ENCODE data around the gene UGT1A8. TPM values are rescaled to one million over a fixed set of nuclear protein-coding genes. Genes with fewer than 3 reads are reported as not detected.
"Not testable (repeated sequence)": the region's sequence is repeated elsewhere in the genome, so short reads cannot be mapped to it uniquely, and the experiment has no call there.

The UGT1A8 gene
- total RNA-seq, 1 experiment from 2014 or later, result not detected

- in situ Hi-C loops (cut with HindIII; ENCODE audit: low sequenced_read_pairs), result not testable (repeated sequence)
Observed at GRCh38 chr2:233636306-233636705, 18.9 kb downstream of the UGT1A8 start, which contains the start of gene UGT1A10. TSS of gene UGT1A10 (plus strand) at chr2:233636448. CDS start at chr2:233636523, 75 bp downstream.

DNA sequence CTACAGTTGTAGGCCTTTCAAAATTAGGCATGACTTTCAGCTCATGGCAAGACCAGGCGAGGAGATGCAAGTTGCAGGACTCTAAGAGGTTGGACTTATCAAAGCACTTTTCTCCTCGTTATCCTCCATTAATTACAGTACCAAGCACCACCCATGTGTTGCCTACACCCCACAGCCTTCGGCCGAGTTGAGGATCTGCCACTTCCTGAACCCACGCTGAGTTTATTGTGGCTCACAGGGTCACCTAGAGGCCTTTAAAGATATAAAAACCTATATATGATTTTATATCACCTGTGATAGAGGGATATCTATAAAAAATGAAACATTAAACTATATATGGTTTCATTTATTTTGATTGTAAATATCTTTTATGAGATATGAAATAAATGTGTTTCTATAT is 21.4 kb downstream of the UGT1A8 start:
- no peak for DNase-seq (ENCODE audit: low spot score)
- in situ Hi-C loops (cut with HindIII; ENCODE audit: low sequenced_read_pairs), result no loop called here

More at GRCh38 chr2:233636306-233636705, 18.9 kb downstream of the UGT1A8 start, which contains the start of gene UGT1A10:
- not testable (repeated sequence) for DNase-seq (ENCODE audit: low spot score)

- no peak for DNase-seq (ENCODE audit: low spot score)
- in situ Hi-C loops (cut with HindIII; ENCODE audit: low sequenced_read_pairs), result no loop called here
Observed at GRCh38 chr2:233639860-233640259, 22.4 kb downstream of the UGT1A8 start.

GRCh38 chr2:233643128-233643527 is 25.7 kb downstream of the UGT1A8 start:
- in situ Hi-C loops (cut with HindIII; ENCODE audit: low sequenced_read_pairs), result no loop called here
- DNase-seq (ENCODE audit: low spot score), result no peak

GRCh38 chr2:233646033-233646432 is 28.6 kb downstream of the UGT1A8 start:
- in situ Hi-C loops (cut with HindIII; ENCODE audit: low sequenced_read_pairs); DNase-seq (ENCODE audit: low spot score): not testable (repeated sequence)

- in situ Hi-C loops (cut with HindIII; ENCODE audit: low sequenced_read_pairs), result no loop called here
- DNase-seq (ENCODE audit: low spot score), result no peak
Observed at GRCh38 chr2:233650981-233651380, 33.5 kb downstream of the UGT1A8 start.

DNA sequence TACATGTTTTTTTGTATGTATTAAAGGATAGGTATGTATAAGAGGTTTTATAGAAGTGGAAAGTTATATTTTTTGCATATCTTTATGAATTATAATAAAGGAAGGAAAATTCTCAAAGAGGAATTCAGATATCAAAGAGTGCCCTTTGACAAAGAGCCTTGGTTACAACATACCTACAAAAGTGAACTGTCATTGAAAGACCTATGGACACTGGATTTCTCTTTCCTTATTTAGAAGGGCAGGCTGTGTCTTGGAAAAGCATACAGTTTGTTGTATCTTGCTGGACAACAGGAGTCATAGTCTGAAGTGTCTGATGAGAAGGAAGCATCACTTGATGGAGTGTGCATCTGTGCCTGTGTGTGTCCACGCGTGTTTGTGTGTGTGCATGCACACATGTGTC is 34.0 kb downstream of the UGT1A8 start:
- no peak for DNase-seq (ENCODE audit: low spot score)
- in situ Hi-C loops (cut with HindIII; ENCODE audit: low sequenced_read_pairs), result no loop called here

DNA sequence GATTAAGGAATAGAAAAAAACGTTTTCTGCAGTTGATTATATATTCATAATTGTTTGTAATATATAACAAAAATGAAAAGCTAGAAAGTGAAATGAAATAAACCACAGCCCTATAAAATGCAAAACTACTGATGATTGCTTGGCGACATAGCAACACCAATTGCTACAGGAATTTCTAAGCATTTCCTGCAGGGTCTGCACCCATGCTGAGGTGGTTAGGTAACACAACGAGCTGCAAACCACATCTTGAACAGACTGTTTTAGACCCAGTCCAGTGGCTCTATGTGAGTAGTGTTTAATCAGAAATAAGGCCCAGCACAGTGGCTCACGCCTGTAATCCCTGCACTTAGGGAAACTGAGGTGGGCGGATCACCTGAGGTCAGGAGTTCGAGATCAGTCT is 37.1 kb downstream of the UGT1A8 start:
- in situ Hi-C loops (cut with HindIII; ENCODE audit: low sequenced_read_pairs), result no loop called here
- DNase-seq (ENCODE audit: low spot score), result no peak

- DNase-seq (ENCODE audit: low spot score), result no peak
- in situ Hi-C loops (cut with HindIII; ENCODE audit: low sequenced_read_pairs), result no loop called here
Observed at GRCh38 chr2:233655043-233655442, 37.6 kb downstream of the UGT1A8 start.

GRCh38 chr2:233655943-233656342 is 38.5 kb downstream of the UGT1A8 start:
- DNase-seq (ENCODE audit: low spot score); in situ Hi-C loops (cut with HindIII; ENCODE audit: low sequenced_read_pairs): not testable (repeated sequence)

GRCh38 chr2:233656443-233656842 is 39.0 kb downstream of the UGT1A8 start:
- no peak for DNase-seq (ENCODE audit: low spot score)
- in situ Hi-C loops (cut with HindIII; ENCODE audit: low sequenced_read_pairs), result no loop called here

GRCh38 chr2:233658610-233659009 is 41.2 kb downstream of the UGT1A8 start:
- in situ Hi-C loops (cut with HindIII; ENCODE audit: low sequenced_read_pairs), result no loop called here
- DNase-seq (ENCODE audit: low spot score), result no peak

GRCh38 chr2:233663911-233664310 is 46.5 kb downstream of the UGT1A8 start:
- no peak for DNase-seq (ENCODE audit: low spot score)
- in situ Hi-C loops (cut with HindIII; ENCODE audit: low sequenced_read_pairs), result no loop called here

DNA sequence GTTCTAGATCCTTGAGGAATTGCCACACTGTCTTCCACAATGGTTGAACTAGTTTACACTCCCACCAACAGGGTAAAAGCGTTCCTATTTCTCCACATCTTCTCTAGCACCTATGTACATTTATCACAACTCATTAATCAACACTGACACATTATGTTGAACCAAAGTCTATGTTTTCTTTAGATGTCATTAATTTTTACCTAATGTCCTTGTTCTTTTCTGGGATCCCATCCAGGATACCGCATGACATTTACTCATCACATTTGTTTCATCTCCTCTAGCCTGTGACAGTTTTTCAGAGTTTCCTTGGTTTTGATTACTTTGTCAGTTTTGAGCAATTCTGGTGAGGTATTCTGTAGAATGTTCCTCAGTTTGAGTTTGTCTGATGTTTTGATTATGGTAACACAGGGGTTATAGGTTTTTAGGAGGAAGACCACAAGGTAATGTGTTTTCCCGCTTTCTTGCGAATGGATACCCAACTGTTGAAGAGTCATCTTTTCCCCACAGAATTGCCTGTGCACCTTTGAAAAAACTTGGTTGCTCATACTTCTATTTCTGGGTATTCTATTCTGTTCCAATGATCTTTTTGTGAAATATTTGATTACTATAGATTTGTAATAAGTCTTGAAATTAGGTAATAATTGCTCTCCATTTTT is 51.3 kb downstream of the UGT1A8 start:
- in situ Hi-C loops (cut with HindIII; ENCODE audit: low sequenced_read_pairs), result no loop called here
- no peak for DNase-seq (ENCODE audit: low spot score)

DNA sequence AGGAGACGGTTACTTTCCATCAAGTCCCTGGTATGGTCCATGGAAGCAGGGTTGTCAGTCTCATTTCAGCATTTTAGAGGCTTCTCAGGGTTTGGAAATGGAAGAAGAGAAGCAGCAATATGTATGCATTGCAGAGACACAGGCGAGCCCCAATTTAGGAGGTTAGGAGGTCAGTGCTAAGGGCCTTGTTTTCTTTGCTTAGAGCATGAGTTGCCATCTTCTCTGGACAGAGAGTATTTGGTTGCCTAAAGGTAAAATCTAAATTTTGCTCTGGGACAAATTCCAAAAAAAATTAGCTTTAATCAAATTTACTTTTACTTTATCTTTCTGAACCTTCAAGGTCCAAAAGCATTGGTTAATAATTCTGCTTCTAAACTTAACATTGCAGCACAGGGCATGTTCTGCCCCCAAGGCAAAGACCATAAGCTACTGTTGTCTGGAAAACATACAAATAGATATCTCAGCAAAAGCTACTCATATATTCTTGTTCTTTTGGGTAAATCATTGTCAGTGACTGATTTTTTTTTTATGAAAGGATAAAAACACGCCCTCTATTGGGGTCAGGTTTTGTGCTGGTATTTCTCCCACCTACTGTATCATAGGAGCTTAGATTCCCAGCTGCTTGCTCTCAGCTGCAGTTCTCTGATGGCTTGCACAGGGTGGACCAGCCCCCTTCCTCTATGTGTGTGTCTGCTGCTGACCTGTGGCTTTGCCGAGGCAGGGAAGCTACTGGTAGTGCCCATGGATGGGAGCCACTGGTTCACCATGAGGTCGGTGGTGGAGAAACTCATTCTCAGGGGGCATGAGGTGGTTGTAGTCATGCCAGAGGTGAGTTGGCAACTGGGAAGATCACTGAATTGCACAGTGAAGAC is 54.1 kb downstream of the UGT1A8 start, which contains the start of gene UGT1A9:
Gene UGT1A9, plus strand, starts transcription at position 609 of the 872 bp plus-strand sequence. Its CDS starts 37 bp downstream, at position 646.
- in situ Hi-C loops (cut with HindIII; ENCODE audit: low sequenced_read_pairs), result no loop called here
- no peak for DNase-seq (ENCODE audit: low spot score)

- in situ Hi-C loops (cut with HindIII; ENCODE audit: low sequenced_read_pairs), result no loop called here
- no peak for DNase-seq (ENCODE audit: low spot score)
Observed at GRCh38 chr2:233672886-233673285, 55.5 kb downstream of the UGT1A8 start.

- in situ Hi-C loops (cut with HindIII; ENCODE audit: low sequenced_read_pairs), result no loop called here
- DNase-seq (ENCODE audit: low spot score), result no peak
Observed at GRCh38 chr2:233673896-233674295, 56.5 kb downstream of the UGT1A8 start.

GRCh38 chr2:233674314-233674713 is 56.9 kb downstream of the UGT1A8 start:
- no peak for DNase-seq (ENCODE audit: low spot score)
- in situ Hi-C loops (cut with HindIII; ENCODE audit: low sequenced_read_pairs), result no loop called here

DNA sequence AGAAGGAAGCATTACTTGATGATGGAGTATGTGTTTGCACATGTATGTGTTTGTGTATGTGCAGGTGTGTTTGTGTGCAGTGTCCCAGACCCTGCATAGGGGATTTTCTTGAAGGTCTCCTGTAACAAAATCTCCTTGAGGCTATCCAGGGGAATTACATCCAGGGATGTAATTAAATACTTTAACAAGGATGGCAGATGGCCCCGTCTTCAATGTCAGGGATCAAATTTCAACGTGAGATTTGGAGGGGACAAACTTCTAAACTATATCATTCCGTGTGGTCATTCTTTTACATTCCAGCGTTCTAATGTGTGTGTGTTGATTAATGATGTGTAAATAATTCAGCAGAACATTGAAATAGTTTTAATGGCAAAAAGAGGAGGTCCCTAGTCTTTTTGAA is 57.6 kb downstream of the UGT1A8 start:
- in situ Hi-C loops (cut with HindIII; ENCODE audit: low sequenced_read_pairs), result no loop called here

DNA sequence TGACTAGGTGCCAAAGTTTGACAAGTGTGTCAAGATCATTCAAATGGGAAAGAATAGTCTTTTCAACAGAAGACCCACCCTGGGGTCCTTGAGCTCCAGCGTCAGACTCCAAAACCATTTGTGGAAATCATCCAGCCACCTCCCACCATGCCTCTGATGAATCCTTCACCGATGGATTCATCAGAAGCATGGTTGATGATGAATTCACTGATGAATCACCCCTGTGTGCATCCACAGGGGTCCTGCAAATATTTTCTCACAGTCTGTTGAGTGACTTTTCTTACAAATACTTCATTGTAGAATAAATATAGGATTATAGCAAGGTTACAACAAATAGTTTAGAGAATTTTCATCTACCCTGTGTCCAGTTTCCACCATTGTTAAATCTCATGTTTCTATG is 58.6 kb downstream of the UGT1A8 start:
- in situ Hi-C loops (cut with HindIII; ENCODE audit: low sequenced_read_pairs), result no loop called here
- DNase-seq (ENCODE audit: low spot score), result no peak

More for the DNA sequence above, 57.6 kb downstream of the UGT1A8 start:
- no peak for DNase-seq (ENCODE audit: low spot score)

All from G401 (cell line).